ENCODE measurements around the gene PCSK1.

DNA sequence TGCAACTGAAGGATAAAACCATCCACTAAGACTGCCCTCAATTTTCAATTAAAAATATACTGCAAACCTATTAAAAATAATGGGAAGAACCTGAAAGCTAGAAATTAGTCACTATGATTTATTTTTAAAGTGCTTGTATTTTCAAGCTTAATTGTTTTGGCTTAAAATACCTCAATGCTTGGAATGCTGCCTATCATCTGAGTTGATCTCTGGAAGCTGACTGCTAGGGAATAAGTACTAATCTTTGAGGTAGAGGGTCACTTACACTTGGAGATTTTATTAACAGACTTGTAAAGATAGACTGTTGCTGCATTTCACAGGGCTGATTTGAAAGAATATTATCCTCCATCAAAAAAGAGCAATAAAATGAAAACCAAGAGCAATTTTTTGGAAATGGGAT, 6.2 kb downstream of the PCSK1 start:
- TF ChIP-seq CTCF (IDR thresholded peaks at IDR 0.05; ENCODE audit: control extremely low read depth in 1 of 3, insufficient read depth in 1 of 3, low read depth in 1 of 3, low read length in 3 of 3) (no peak), BRCA1 (IDR thresholded peaks at IDR 0.05; ENCODE audit: low read depth, low read length) (no peak), BACH1 (IDR thresholded peaks at IDR 0.05; ENCODE audit: low read length) (no peak), NRF1 (IDR thresholded peaks at IDR 0.05; ENCODE audit: low read depth, low read length) (no peak), SIX5 (IDR thresholded peaks at IDR 0.05; ENCODE audit: low read depth, low read length) (no peak), CEBPB (IDR thresholded peaks at IDR 0.05; ENCODE audit: low read depth, low read length) (no peak), ZNF274 (IDR thresholded peaks at IDR 0.05; ENCODE audit: borderline replicate concordance, extremely low read depth, low read length) (no peak), POLR2A (IDR thresholded peaks at IDR 0.05; ENCODE audit: control extremely low read depth in 1 of 2, low read depth in 2 of 2, low read length in 2 of 2) (no peak), POLR2AphosphoS5 (IDR thresholded peaks at IDR 0.05; ENCODE audit: low read depth, low read length) (no peak), SRF (IDR thresholded peaks at IDR 0.05; ENCODE audit: low read depth, low read length) (no peak)

Measured in H1 (cell line).